ENCODE data around the gene ADGRD2.

The ADGRD2 gene

DNA sequence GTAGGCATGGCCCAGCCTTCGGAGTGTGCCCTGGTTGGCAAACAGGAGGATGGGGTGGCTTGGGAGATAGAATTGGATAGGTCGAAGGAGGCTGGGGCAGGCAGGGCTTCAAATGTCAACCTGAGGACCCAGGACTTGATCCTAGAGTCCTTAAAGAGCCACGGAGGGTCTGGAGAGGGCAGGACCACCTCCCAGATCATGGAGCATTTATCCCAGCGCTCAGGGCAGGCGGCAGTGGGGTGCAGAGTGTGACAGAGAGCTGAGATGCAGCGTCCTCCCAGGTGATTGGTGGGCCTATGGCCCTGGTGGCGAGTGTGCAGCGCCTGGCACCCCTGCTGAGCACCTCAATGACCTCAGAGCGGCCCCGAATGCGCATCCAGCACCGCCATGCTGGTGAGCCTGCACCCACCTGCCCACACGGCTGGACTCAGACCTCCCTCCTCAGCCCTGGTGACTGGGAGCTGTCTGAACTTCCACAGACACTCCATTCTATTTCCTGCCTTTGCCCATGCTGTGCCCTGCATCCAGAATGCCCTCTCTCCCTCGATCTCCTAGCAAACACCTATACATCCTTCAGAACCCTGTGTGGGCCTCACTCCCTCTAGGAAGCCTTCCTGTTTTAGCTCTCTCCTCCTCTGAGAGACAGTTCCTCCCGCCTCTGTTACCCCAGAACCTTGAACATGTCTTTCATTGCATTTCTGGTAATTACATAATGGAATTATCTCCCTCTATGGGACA lies 6.3 kb downstream of the ADGRD2 start:
- DNase-seq (ENCODE audit: low read depth), result no peak

DNA sequence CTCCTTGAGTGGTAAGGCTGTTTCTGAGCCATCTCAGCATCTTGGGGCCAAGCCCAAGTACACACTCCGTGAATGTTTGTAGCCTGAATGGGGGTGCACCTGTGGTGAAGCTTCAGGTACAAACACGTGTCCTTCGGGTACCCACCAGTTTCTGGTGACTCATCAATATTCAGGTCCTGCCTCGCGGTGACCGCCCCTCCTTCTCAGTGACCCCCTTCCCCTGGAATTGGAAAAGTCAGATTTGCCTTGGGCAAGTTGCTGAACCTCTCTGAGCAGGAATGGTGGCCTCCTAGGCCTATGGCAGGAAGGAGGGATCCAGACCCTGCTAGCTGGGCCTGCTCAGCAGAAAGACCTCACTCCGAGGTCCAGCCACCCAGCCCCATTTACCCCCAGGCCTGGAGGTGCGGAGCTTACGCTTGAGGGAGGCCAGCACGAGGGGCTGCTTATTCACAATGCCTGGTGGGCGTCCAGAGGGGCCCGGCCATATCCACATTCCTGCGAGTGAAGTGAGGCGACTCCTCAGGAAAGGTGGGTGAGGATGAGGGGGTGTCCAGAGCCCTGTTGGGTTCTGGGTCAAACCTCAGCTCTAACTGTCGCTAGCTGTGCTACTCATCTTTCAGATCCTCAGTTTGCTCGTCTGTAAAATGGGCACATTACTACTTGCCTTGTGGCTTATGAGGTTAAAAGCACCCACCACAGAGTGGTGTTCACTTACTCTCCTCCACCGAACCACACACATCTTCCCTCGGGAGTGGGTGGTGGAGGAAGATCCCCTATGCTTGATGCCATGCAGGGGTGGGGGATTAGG lies 7.0 kb downstream of the ADGRD2 start:
- no peak for DNase-seq (ENCODE audit: low read depth)

DNA sequence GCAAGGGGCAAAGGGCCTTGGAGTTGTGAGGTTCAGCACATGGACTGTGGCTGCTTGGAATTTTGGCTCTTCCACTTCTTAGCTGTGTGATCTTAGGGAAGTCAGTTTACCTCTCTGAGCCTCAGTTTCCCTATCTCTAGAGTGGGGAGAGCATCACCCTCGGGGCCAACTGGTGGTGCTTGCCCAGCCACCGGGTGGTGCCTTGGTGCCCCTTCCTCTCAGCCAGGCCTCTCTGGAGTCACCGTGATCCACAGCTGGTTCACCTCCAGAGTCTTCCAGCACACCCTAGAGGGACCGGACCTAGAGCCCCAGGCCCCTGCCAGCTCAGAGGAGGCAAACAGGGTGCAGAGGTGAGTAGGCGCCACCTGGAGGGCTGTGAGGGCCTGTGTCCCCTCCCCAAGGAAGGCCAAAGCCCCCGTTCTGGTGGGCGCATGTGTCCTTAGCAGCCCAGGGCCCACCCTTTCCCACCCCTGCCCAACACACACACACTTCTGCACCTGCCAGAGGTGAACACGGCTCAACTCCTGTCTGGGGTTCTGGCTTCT lies 7.7 kb downstream of the ADGRD2 start:
- DNase-seq (ENCODE audit: low read depth), result no peak

DNA sequence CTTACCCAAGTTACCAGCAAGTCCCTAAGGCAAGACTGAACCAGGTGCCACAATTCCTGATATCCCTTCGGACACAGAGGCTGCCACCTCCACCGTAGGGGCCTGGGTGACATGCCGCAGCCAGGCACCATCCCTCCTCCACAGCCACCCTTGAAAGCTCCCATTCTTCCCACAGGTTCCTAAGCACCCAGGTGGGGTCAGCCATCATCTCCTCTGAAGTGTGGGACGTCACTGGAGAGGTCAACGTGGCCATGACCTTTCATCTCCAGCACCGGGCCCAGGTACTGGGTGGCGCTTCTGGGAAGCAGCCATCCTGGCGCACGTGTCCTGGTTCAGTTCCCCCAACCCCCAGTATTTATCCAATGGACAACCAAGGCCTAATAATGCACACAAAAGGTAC lies 8.2 kb downstream of the ADGRD2 start:
- no peak for DNase-seq (ENCODE audit: low read depth)

DNA sequence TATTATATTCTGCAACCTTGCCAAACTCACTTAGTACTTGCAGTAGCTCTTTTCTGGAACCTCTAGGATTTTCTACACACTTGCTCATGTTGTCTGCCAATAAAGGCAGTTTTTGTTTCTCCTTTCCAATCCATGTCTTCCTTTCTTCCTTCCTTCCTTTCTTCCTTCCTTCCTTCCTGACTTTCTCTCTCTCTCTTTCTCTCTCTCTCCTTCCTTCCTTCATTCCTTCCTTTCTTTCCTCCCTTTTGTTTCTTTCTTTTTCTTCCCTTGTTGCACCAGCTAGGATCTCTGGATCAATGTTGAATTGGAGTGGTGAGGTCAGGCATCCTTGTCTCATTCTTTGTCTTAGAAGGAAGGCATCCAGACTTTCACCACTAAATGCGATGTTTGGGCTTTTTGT lies 12.5 kb downstream of the ADGRD2 start:
- no peak for DNase-seq (ENCODE audit: low read depth)

DNA sequence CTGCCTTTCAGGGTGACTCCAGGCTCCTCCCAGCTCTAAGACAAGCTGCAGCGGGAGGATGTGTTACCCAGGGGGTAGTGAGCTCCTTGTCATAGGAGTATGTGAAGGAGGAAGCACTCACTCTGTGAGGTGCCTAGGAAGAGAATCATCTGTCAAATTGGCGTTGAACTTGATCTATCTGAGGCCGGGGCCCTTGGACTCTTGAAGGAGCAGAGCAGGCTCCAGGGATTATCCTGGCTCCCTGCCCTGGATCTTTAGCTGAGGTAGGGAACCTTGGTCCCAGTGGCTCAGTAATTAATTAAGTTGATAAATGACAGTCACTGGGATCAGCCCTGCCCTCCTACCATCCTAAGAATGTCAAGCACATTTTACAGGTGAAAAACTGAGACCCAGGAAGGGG lies 15.5 kb downstream of the ADGRD2 start:
- no peak for DNase-seq (ENCODE audit: low read depth)

DNA sequence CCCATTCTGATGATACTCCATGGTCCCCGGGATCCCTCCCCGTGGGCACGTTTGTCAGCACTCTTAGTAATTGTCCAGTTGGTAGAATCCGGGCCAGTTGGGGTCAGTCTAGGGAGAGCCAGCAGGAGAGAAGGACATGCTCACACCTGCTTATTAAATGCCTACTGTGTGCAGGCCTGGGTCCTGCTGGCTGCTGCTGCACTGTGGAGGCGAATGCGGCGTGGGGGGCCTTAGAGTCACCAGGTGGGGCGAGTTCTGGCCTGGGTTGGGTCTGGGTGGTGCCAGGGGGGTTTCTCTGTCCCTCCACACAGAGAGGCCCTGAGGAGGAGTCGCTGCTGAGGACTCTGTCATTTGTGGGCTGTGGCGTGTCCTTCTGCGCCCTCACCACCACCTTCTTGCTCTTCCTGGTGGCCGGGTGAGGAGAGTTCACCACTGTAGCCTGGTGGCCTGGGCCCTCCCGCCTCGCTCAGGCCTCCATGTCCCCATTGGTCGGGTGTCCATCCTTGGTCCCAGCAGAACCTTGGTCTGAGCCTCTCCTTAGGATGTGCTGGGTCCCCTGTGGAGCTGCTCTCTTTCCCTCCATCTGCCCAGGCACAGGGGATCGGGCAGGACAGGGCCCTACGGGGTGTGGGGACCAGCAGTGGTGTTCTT lies 17.3 kb downstream of the ADGRD2 start:
- DNase-seq (ENCODE audit: low read depth), result no peak

DNA sequence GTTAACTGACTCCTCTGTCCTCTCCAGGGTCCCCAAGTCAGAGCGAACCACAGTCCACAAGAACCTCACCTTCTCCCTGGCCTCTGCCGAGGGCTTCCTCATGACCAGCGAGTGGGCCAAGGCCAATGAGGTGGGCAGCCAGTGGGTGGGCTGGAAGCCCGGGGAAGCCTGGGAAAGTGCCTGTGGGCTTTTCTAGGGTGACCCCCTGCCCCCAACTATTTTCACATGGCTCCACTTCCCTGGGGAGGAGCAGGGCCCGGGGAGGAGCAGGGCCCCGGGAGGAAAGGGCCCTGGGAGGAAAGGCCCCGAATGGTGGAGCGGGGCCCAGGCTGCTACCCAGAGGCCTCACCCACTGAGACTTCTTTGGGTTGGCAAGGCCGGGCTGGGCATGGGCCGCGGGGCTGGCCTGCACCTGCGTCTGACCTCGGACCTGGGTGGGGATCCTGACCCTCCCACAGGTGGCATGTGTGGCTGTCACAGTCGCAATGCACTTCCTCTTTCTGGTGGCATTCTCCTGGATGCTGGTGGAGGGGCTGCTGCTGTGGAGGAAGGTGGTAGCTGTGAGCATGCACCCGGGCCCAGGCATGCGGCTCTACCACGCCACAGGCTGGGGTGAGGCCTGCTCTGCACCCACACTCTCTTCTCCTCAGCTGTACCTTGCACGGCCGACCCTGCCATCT lies 17.9 kb downstream of the ADGRD2 start:
- no peak for DNase-seq (ENCODE audit: low read depth)

DNA sequence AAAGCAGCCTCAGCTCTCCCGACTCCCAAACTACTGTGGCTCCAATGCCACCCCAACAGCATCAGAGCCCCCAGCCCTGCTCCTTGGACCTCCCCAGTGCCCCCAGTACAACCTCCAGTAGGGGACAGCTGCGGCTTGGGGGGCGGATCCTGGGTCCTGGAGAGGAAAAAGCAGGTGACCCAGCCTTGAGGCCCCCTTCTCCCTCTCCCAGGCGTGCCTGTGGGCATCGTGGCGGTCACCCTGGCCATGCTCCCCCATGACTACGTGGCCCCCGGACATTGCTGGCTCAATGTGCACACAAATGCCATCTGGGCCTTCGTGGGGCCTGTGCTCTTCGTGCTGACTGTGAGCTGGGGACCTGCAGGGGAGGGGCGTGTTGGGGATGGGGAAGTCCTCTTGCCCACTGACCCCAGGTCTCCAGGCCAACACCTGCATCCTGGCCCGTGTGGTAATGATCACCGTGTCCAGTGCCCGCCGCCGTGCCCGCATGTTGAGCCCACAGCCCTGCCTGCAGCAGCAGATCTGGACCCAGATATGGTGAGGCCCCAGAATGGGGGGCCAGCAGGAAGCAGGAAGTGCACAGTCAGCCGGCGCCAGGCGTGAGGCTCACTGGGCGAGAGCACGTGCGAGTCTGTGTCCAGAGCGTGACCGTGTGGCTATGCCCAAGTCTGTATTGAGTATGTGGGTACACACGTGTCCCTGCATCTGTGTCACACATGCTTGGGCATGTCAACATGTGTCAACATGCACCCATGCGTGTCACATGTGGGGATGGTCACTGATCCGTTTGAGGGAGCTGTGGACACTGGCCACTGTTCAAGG lies 19.0 kb downstream of the ADGRD2 start:
- DNase-seq (ENCODE audit: low read depth), result no peak

DNA sequence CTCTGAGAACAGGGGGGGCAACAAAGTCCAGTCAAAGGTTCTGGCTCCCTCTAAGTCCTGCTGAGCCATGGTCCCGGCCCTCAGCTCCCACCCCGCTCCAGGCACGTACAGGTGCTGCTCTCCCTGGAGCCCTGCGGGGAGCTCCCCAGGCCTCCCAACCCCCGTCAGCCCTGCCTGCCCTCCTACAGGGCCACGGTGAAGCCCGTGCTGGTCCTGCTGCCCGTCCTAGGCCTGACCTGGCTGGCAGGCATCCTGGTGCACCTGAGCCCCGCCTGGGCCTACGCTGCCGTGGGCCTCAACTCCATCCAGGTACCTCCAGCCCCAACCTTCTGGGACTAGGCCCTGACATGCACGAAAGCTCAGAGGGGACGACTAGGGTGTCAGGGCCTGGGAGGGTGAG lies 20.1 kb downstream of the ADGRD2 start:
- no peak for DNase-seq (ENCODE audit: low read depth)

DNA sequence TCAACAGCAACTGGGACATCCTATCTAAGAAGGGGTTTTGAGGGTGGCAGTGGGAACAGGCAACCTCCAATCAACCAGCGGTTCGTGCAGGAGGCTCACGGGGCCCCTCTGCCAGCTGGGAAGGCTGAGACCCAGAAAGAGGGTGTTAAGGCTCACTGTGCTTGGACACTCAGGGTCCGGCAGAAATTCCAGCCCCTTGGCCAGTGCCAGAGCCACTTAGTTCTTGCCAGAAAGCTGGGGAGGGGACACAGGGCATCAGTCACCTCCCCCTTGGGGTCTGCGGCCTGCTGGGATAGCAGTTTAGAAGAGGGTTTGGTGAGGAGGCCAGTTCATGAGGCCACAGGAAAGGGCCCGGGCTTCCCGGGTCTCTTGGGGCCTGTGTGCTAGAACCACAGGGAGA lies 20.5 kb downstream of the ADGRD2 start:
- no peak for DNase-seq (ENCODE audit: low read depth)

DNA sequence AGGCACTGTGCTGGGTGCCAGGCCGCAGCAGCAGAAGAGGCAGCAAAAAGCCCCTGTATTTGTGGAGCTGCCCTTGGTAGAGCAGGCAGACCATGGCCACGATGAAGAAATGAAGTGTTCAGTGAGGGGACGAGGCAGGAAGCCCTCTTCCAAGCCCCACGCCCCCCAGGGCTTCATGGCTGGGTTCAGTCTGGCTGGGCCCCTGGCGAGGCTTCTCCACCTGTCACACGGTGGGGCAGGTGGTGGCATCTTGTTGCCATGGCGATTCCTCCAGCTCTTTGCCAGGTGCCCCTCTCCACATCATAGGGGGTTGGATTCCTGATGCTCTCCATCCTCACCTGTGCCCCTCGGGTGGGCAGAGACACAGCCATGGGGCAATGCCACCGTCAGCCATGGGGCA lies 21.5 kb downstream of the ADGRD2 start:
- no peak for DNase-seq (ENCODE audit: low read depth)

DNA sequence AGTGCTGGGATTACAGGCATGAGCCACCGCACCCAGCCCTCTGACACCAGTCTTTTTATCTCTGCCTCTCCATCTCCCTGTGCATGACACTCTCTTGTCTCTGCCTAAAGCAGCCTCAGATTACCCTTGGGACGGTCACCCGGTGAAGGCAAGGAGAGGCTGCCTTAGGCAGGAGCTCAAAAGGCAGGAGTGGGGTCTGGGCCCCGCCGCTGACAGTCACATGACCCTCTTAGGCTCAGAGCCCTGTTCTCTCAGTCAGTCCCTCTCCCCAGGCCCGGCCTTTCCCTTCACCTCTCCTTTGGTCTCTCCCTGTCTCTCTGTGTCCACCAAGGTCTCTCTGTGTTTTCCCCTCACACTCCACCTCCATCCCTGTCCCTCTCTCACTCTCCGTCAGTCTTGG lies 22.5 kb downstream of the ADGRD2 start:
- no peak for DNase-seq (ENCODE audit: low read depth)

DNA sequence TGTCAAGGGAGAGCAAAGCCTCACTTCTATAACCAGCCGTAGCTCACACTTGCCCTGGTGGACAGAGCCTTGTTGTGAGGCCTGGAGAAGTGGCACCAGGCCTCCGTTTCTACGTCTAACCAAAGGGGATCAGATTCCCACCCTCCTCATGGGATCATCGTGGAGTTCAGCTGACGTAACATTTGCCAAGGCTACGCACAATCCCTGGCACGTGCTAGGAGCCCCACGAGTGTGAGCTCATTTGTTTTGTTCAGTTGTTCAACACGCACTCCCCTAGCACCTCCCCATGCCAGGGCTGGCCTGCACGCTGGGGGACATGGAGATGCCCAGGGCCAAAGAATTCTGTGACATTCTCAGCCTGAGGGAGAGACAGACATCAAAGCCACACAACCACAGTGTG lies 23.1 kb downstream of the ADGRD2 start:
- DNase-seq (ENCODE audit: low read depth), result no peak

DNA sequence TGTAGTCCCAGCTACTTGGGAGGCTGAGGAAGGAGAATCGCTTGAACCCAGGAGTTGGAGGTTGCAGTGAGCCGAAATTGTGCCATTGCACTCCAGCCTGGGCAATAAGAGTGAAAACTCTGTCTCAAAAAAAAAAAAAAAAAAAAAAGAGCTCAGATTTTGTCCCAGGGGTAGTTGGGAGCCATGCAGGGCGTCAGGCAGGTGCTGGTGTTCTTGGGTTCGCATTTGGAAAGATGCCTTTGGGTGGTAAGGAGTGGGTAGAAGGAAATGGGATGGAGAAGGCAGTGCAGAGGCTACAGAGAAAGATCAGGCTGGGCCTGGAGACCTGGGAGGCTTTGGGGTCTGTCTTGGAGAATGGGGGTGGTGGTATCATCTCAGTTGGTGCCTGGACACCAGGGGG lies 23.9 kb downstream of the ADGRD2 start:
- DNase-seq (ENCODE audit: low read depth), result no peak

DNA sequence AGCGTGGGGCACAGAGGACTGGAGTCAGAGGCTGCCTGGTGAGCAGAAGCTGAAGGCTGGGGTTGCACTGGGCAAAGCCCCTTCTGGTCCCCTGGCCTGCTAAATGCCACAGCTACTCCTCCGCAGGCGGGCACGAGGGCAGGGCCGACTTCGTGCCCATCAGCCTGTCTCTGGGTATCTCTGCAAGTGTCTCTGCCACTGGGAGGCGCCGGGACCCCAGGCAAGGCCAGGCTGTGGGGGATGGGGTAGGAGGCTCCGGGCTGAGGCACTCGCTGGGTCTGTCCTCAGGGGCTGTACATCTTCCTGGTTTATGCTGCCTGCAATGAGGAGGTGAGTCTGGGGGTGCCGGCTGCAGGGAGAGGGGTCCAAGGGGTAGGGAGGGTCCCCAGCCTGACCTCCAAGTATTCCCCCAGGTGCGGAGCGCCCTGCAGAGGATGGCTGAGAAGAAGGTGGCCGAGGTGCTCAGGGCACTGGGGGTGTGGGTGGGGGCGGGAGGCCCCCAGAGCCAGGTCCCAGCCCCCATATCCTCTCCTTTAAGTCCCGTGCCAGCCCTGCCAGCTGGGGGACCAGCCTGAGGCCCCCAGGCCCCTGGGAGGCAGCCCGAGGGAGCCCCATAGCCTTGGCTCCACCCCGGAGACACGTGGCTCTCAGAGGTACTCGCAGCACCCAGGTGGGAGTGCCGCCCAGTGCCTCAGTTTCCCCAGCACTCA lies 25.1 kb downstream of the ADGRD2 start:
- DNase-seq (ENCODE audit: low read depth), result no peak

DNA sequence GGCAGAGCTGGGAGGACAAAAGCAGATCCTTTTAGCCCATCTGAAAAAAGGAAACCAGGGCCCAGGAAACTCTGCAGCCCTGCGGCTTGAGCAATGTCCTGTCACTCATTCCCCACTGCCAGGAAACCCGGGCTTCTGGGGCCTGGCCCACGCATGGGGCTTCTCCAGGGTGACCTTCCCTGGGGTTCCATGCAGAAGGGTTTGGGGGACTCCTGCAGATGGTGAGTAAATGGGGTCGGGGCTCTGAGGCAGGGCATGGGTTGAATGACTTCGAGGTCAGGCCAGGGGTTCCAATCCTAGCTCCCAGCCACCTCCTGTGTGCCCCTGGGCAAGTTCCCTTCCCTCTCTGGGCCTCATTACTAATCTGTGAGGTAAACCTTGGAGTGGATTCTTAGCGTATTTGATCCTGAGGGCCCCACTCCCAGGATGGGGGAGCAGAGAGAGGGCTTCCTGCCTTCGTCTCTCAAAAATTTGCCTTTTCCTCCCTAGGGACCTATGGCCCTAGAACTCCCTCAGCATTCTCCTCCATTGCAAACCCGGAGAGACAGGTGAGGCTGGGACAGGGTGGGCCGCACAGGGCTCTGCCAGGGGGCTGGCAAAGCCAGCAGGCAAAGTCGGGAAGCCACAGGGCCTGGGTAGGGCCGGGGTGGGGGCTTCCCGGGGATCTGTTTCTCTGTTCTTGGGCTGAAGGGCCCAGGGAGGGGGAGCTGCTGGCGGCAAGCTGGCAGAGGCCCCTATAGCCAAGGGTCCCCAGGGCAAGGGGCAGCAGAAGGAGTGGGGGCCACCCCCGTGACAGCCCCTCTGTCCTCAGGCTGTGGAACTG lies 25.8 kb downstream of the ADGRD2 start:
- DNase-seq (ENCODE audit: low read depth), result no peak

DNA sequence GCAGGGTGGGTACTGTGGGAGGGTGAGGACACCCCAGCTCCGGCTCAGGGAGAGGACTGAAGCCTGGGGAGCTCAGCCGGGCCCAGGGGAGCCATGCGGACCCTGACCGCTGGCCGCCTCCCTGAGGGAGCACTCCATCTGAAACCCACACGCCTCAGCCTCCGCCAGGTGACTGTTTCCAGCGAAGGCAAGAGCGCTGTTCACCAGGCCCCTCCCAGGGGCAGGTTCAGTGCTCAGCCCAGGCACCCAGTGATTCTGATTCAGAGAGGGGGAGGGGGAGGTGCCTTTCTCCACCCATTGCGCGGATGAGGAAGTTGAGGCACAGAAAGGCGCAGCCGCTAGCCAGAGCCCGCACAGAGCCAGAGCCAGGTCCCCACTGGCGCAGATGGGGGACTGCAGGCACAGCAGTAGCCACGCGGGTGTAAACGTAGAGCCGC lies 27.0 kb downstream of the ADGRD2 start:
- DNase-seq (ENCODE audit: low read depth), result no peak

DNA sequence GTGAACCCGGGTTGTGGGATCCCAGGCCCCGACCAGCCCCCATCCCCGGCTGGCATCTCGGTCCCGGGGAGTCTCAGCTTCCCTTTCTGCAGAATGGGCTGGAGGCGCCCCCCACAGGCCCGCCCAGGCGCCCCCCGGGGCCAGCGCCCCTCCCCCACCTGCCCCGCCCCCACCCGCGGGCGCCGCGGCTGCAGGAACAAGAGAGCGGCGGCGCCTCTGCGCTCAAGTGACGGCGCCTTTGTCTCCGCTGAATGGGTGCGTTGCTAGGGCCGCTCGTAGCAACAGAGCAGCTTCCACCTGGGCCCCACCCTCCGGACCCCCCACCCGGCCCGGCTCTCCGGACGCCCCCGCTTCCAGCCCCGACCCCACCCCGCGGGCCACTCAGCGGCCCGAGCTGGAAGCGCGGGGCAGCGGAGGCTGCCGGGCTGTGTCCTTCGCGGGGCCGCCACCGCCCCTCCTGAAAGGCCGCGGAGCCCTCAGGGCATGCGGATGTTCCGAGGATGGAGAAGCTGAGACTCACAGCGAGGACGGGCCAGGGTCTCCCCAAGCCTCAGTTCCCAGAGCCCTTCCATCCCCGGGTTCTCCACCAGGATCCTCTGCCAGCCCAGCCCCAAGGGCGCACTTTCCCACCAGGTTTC lies 27.5 kb downstream of the ADGRD2 start:
- DNase-seq (ENCODE audit: low read depth), result no peak
